G401 (cell line): Measurements from ENCODE around the gene CXCL3. TPM values are rescaled to one million over a fixed set of nuclear protein-coding genes. Genes with fewer than 3 reads are reported as not detected.

ENCODE experiments used
- DNase-seq: peaks from one replicate; pipeline ENCODE4 v3.0.0-alpha.2; 2015; ENCODE audit warnings: low spot score
- in situ Hi-C: cut with HindIII; loops from 2 replicates; pipeline ENCODE4 v1.10.0; 2016; ENCODE audit warnings: low sequenced_read_pairs, mixed read lengths
- total RNA-seq: library from RNA; depleted of rRNA; stranded (reverse); fragments of >200 nt; shearing (Covaris generic); gene quantifications from 2 replicates; pipeline ENCODE4 v1.2.3, GENCODE V29; 2014

The CXCL3 gene
- total RNA-seq, 1 experiment from 2014 or later: not detected

GRCh38 chr4:74056858-74057562 lies 18.5 kb upstream of the CXCL3 start:
- in situ Hi-C loops: no loop called here
- DNase-seq: no peak

GRCh38 chr4:74056114-74056857 lies 17.8 kb upstream of the CXCL3 start:
- no peak for DNase-seq
- in situ Hi-C loops: no loop called here

- no peak for DNase-seq
- in situ Hi-C loops: no loop called here
Measured at GRCh38 chr4:74055498-74055897, 17.0 kb upstream of the CXCL3 start.

GRCh38 chr4:74055096-74055495 lies 16.6 kb upstream of the CXCL3 start:
- in situ Hi-C loops: no loop called here
- no peak for DNase-seq

- no peak for DNase-seq
- in situ Hi-C loops: no loop called here
Measured at GRCh38 chr4:74054483-74055047, 16.1 kb upstream of the CXCL3 start.

DNA sequence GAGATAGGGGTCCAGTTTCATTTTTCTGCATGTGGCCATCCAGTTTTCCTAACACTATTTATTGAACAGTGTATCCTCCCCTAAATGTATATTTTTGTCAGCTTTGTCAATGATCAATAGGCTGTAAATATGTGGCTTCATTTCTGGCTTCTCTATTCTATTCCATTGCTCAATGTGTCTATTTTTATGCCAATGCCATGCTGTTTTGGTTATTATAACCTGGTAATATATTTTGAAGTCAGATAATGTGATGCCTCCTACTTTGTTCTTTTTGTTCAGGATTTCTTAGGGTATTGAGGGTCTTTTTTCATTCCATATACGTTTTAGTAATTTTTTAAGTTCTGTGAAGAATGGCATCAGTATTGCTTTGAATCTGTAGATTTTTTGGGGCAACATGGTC lies 8.7 kb upstream of the CXCL3 start:
- in situ Hi-C loops: no loop called here
- DNase-seq: no peak

- in situ Hi-C loops: no loop called here
- no peak for DNase-seq
Measured at GRCh38 chr4:74045772-74046171, 7.3 kb upstream of the CXCL3 start.

GRCh38 chr4:74045247-74045646 lies 6.8 kb upstream of the CXCL3 start:
- DNase-seq: no peak
- in situ Hi-C loops: no loop called here

DNA sequence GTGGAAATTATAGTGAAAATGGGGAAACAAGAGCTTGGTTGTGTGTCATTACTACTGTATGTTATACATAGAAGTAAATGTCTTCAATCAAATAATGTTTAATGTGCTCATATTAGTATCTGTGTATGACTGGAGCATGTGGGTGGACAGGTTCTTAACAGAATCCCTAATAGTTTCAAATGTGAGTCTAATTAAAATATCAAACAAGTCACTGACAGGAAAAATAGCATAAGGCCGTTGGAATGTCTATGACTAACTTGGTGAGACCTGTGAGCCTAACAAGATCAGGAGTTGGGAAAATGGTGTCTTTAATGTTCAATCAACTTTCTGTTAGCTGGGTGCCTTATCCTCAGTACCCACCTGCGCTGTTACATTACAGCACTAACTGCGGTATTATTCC lies 6.2 kb upstream of the CXCL3 start:
- in situ Hi-C loops: no loop called here
- no peak for DNase-seq

- DNase-seq: no peak
- in situ Hi-C loops: no loop called here
Measured at GRCh38 chr4:74042681-74043080, 4.2 kb upstream of the CXCL3 start.

GRCh38 chr4:74041418-74041817 lies 2.9 kb upstream of the CXCL3 start:
- no peak for DNase-seq

GRCh38 chr4:74039315-74039763 lies 850 bp upstream of the CXCL3 start:
- in situ Hi-C loops: no loop called here
- no peak for DNase-seq

More at GRCh38 chr4:74041418-74041817, 2.9 kb upstream of the CXCL3 start:
- in situ Hi-C loops: no loop called here

GRCh38 chr4:74038086-74038424 lies 434 bp downstream of the CXCL3 start:
- DNase-seq: no peak
- in situ Hi-C loops: no loop called here

- in situ Hi-C loops: no loop called here
- DNase-seq: no peak
Measured at GRCh38 chr4:74037076-74037955, 1.2 kb downstream of the CXCL3 start.

DNA sequence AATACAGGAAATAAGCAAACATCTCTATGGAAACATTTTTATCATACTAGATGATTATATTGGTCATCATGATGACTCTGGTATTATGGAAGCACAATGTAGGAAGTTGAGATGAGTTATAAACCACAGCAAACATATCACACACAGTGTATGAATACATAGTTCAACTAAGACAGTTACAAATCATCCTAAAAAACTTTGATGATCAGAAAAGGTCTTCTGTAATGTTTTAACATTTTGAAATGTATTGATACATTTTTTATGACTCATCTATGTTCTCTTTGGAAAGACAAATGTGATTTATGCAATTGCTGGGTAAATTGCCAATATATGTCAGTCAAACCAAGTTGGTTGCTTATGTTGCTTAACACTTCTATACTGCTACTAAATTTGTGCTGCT lies 4.8 kb downstream of the CXCL3 start:
- in situ Hi-C loops: no loop called here
- DNase-seq: no peak

DNA sequence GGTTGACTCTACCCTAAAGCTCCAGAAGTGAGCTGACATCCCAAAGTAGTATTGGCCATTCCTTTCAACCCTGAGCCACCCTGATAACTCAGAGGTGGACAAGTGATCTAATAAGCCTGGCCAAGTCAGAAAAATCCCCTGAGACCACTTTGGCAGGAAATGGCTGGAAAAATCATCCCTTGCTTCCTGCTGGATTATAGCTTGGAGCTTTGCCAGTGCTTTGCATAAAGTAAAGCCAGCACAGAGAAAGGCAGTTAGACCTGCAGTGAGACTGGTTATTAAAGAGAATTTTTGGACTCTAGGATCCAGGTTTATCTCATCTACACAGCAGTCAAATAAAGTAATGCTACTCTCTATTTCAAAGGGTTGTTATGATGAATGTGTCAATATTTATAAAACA lies 6.4 kb downstream of the CXCL3 start:
- in situ Hi-C loops: no loop called here

DNA sequence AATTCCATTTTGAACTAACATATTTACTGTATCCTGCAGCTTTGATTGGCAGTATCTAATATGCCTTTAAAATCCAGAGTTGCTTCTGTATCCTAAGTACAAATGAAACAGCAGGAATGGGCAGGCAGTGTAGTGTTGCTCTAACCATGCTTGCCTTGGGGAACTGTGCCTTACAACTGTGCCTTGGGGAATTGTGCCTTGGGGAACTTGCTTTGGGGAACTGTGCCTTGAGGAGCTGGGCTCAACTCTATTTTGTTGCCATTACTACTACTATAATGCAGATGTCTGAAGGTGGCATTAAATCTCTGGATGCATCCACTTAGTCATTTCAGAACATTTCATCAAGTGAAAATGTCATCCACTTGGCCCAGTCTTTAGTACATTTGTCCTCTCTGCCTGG lies 6.9 kb downstream of the CXCL3 start:
- no peak for DNase-seq
- in situ Hi-C loops: no loop called here

More for the DNA sequence above, 6.4 kb downstream of the CXCL3 start:
- no peak for DNase-seq

DNA sequence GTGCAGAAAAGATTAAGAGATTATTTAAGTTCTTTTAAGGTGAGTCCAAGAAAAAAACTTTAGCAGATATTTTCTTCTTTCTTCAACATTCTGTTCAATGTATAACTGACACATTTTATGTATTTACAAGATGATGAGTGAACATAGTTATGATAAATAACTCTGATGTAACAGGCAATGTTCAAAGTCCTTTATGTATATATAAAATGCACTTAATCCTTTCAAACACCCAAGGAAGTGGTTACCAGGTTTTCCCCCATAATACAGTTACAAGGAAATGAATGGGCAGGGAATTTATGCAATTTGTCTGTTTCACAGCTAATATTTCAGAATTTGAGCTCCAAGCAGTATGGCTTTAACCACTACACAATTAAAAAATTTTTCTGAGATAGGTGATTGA lies 8.2 kb downstream of the CXCL3 start:
- DNase-seq: no peak
- in situ Hi-C loops: no loop called here

DNA sequence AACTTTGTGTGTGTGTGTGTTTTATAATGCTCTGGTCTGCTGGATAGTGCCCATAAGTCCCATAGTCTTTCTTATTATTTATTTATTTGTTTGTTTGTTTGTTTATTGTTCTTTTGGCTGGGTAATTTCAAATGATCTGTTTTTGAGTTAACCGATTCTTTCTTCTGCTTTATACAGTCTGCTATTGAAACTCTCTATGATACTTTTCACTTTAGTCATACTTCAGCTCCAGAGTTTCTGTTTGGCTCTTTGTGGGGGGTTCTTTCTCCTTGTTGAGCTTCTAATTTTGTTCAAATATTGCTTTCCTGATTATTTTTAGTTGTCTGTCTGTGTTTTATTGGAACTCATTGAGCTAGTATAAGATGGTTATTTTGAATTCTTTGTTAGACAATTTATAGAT lies 10.0 kb downstream of the CXCL3 start:
- in situ Hi-C loops: no loop called here
- DNase-seq: no peak

DNA sequence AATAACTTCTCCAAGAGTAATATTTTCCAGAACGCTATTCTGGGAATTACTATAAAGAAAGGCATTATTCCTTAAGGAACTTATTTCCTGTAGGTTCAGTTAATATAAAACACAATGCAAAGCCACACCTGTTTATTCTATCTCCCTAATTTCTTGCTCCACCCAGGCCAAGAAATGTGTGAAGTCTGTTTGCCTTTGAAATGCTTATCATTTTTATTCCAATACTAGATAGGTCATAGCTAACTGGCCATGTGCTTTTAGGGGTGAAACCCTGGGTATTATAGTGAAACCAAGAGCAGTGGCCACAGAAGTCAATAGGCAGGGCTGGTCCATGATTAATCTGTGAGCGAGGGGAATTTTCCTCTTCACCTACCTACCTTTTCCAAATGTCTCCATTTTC lies 14.8 kb downstream of the CXCL3 start:
- in situ Hi-C loops: no loop called here
- DNase-seq: no peak
